ENCODE measurements around the gene MPND. TPM values are rescaled to one million over a fixed set of nuclear protein-coding genes. Genes with fewer than 3 reads are reported as not detected.
A peak's percentile ranks its signal among the peaks of the same experiment; 100 is the strongest.

MPND gene
- total RNA-seq, 4 donors from 2014 or later, result 4.4 to 10.6 (median 7.8) TPM

GRCh38 chr19:4380254-4380727 is 36.9 kb downstream of the MPND start:
- intact Hi-C loops (cut with DNase I; ENCODE audit: low total_unique reads), result no loop called here
- DNase-seq (ENCODE audit: low spot score in 2 of 2), result peak in 1 of 2 donors; percentile 92
- 13 to 15% methylated on average over 17 of the region's 17 CpGs for WGBS, 2 donors
- no peak overlapping the region for H3K4me3 ChIP-seq (ENCODE audit: low read depth, poor library complexity, severe bottlenecking)
- TF ChIP-seq CTCF (IDR thresholded peaks at IDR 0.05) (no peak), POLR2A (IDR thresholded peaks at IDR 0.05) (no peak)

GRCh38 chr19:4385291-4386040 is 42.1 kb downstream of the MPND start:
- H3K4me3 ChIP-seq (ENCODE audit: low read depth, poor library complexity, severe bottlenecking), result no peak overlapping the region
- WGBS, 2 donors, result 90 to 91% methylated on average over 13 to 15 of the region's 15 CpGs
- no peak for TF ChIP-seq POLR2A (IDR thresholded peaks at IDR 0.05)
- intact Hi-C loops (cut with DNase I; ENCODE audit: low total_unique reads), result no loop called here
- DNase-seq (ENCODE audit: low spot score in 2 of 2), result no peak

GRCh38 chr19:4386041-4386782 is 42.9 kb downstream of the MPND start:
- intact Hi-C loops (cut with DNase I; ENCODE audit: low total_unique reads), result no loop called here
- no peak for DNase-seq (ENCODE audit: low spot score in 2 of 2)
- no peak overlapping the region for H3K4me3 ChIP-seq (ENCODE audit: low read depth, poor library complexity, severe bottlenecking)
- 87 to 88% methylated on average over 13 of the region's 13 CpGs for WGBS, 2 donors
- TF ChIP-seq CTCF (IDR thresholded peaks at IDR 0.05) (no peak), POLR2A (IDR thresholded peaks at IDR 0.05) (no peak)

- intact Hi-C loops (cut with DNase I; ENCODE audit: low total_unique reads), result no loop called here
- no peak for TF ChIP-seq POLR2A (IDR thresholded peaks at IDR 0.05)
- TF ChIP-seq CTCF (IDR thresholded peaks at IDR 0.05), result no peak
- 44 to 63% methylated on average over 10 to 12 of the region's 16 CpGs for WGBS, 2 donors
- H3K4me3 ChIP-seq (ENCODE audit: low read depth, poor library complexity, severe bottlenecking), result no peak overlapping the region
- no peak for DNase-seq (ENCODE audit: low spot score in 2 of 2)
These were observed 45.1 kb downstream of the MPND start for GRCh38 chr19:4388337-4389063.

GRCh38 chr19:4389064-4389375 is 45.7 kb downstream of the MPND start:
- DNase-seq (ENCODE audit: low spot score in 2 of 2), result no peak
- H3K4me3 ChIP-seq (ENCODE audit: low read depth, poor library complexity, severe bottlenecking), result no peak overlapping the region
- intact Hi-C loops (cut with DNase I; ENCODE audit: low total_unique reads), result no loop called here
- TF ChIP-seq POLR2A (IDR thresholded peaks at IDR 0.05), result no peak
- no peak for TF ChIP-seq CTCF (IDR thresholded peaks at IDR 0.05)
- WGBS, 2 donors, result 41 to 48% methylated on average over 7 to 9 of the region's 9 CpGs

GRCh38 chr19:4389511-4390016 is 46.2 kb downstream of the MPND start:
- TF ChIP-seq CTCF (IDR thresholded peaks at IDR 0.05), result no peak
- TF ChIP-seq POLR2A (IDR thresholded peaks at IDR 0.05), result no peak
- intact Hi-C loops (cut with DNase I; ENCODE audit: low total_unique reads), result no loop called here
- no peak for DNase-seq (ENCODE audit: low spot score in 2 of 2)
- WGBS, 2 donors, result 45 to 52% methylated on average over 12 to 17 of the region's 17 CpGs
- H3K4me3 ChIP-seq (ENCODE audit: low read depth, poor library complexity, severe bottlenecking), result no peak overlapping the region
